Muscle of leg (tissue), 16 donors: ENCODE measurements around the gene LAMA1. TPM values are rescaled to one million over a fixed set of nuclear protein-coding genes. Genes with fewer than 3 reads are reported as not detected.

ENCODE experiments used
- DNase-seq: peaks from one replicate; pipeline ENCODE4 v3.0.0; 2013
- H3K27ac ChIP-seq: one replicate; pipeline ENCODE4 v1.5.1; 2013; ENCODE audit warnings: mild to moderate bottlenecking, low read length, control low read depth
- H3K27me3 ChIP-seq: one replicate; pipeline ENCODE4 v1.6.1; 2013; ENCODE audit warnings: low read length; ENCODE audit not compliant: control insufficient read depth, insufficient read depth
- H3K36me3 ChIP-seq: one replicate; pipeline ENCODE4 v1.6.1; 2013; ENCODE audit warnings: low read length; ENCODE audit not compliant: control insufficient read depth, insufficient read depth
- H3K4me1 ChIP-seq: one replicate; pipeline ENCODE4 v1.6.1; 2013; ENCODE audit warnings: low read length; ENCODE audit not compliant: control insufficient read depth, insufficient read depth
- H3K4me3 ChIP-seq: one replicate; pipeline ENCODE4 v1.5.1; 2013; ENCODE audit warnings: low read length, control low read depth
- H3K9me3 ChIP-seq: replicated peaks from 2 replicates; pipeline ENCODE4 v1.6.1; 2013; ENCODE audit warnings: low read depth, low read length; ENCODE audit not compliant: control insufficient read depth
- WGBS: methylation state at CpG from one replicate; pipeline ENCODE4 v1.1.5; 2013; ENCODE audit warnings: missing lambda C conversion rate; ENCODE audit not compliant: insufficient coverage; 5-methylcytosine and 5-hydroxymethylcytosine counted together
- long read RNA-seq, 11 donors: transcript quantifications; one replicate each; lab custom pipeline, GENCODE V29; 2026
- polyA plus RNA-seq, 8 donors: library from polyadenylated mRNA; unstranded; fragments of 120-200 nt; gene quantifications; one replicate each; pipeline versions ENCODE4 v1.2.1 to v1.2.3, GENCODE V29; 2013; ENCODE audit warnings: inconsistent platforms in 1 of 8, low replicate concordance in 1 of 8; ENCODE audit not compliant: insufficient read length in 8 of 8, insufficient read depth in 1 of 8
- total RNA-seq: library from RNA; stranded (reverse); fragments of 120-200 nt; gene quantifications from one replicate; pipeline ENCODE4 v1.2.4, GENCODE V29; 2013

Gene LAMA1
- total RNA-seq (6.4 TPM), polyA plus RNA-seq (10 to 100 TPM in 1 of 8 donors, 1 to 10 TPM in 7; 1.2 to 11.1 (median 3.3) TPM)
- long read RNA-seq, donor 1, partial matches to known transcripts: 0 of 1 reads
- long read RNA-seq, donor 1, other reads (novel, unspliced or antisense): 0 of 1 reads
- long read RNA-seq, donor 2: 0 reads
- long read RNA-seq, donor 3: 0 reads
- long read RNA-seq, donor 4: 0 reads
- long read RNA-seq, donor 5: 0 reads
- long read RNA-seq, donor 6: 0 reads
- long read RNA-seq, donor 7: 0 reads
- long read RNA-seq, donor 8: 0 reads
- long read RNA-seq, donor 9: 0 reads
- long read RNA-seq, donor 10: 0 reads
- long read RNA-seq, donor 11: 0 reads

- Histone ChIP-seq H3K27me3 (peaks cover 28% of the 10 kb centered on the region), H3K36me3 (no peaks in the 10 kb centered on the region), H3K9me3 (peaks cover 3% of the 10 kb centered on the region), H3K4me3 (peak within 1 kb of the TSS; percentile 45), H3K27ac (no peak within 1 kb of the TSS), H3K4me1 (peaks cover 10% of the 10 kb centered on the region)
- under 1% methylated on average over 64 of the region's 95 CpGs for WGBS
- DNase-seq: peak; percentile 57
Observed at GRCh38 chr18:7117390-7118355, at the start of gene LAMA1. TSS of gene LAMA1 (minus strand) at chr18:7117797. CDS start at chr18:7117720, 77 bp downstream.

- H3K27me3 ChIP-seq: no peaks in the 10 kb centered on the region
- H3K4me3 ChIP-seq: no peak overlapping the region
- H3K27ac ChIP-seq: no peak overlapping the region
- H3K36me3 ChIP-seq: no peaks in the 10 kb centered on the region
- H3K4me1 ChIP-seq: no peaks in the 10 kb centered on the region
- DNase-seq: no peak
- no peaks in the 10 kb centered on the region for H3K9me3 ChIP-seq
- 81% methylated on average over 9 of the region's 11 CpGs for WGBS
Observed at GRCh38 chr18:7165846-7166393, 48.3 kb upstream of the LAMA1 start.

- no peaks in the 10 kb centered on the region for H3K9me3 ChIP-seq
- H3K4me3 ChIP-seq: no peak overlapping the region
- H3K36me3 ChIP-seq: no peaks in the 10 kb centered on the region
- H3K27ac ChIP-seq: no peak overlapping the region
- no peaks in the 10 kb centered on the region for H3K27me3 ChIP-seq
- WGBS: 57% methylated on average over 5 of the region's 8 CpGs
- peak; percentile 28 for DNase-seq
- H3K4me1 ChIP-seq: no peaks in the 10 kb centered on the region
Observed at GRCh38 chr18:7164323-7165004, 46.9 kb upstream of the LAMA1 start.

GRCh38 chr18:7158216-7158615 is 40.6 kb upstream of the LAMA1 start:
- 75% methylated on average over 5 of the region's 10 CpGs for WGBS
- DNase-seq: no peak
- H3K4me1 ChIP-seq: no peaks in the 10 kb centered on the region
- no peak overlapping the region for H3K27ac ChIP-seq
- no peaks in the 10 kb centered on the region for H3K36me3 ChIP-seq
- H3K9me3 ChIP-seq: no peaks in the 10 kb centered on the region
- no peak overlapping the region for H3K4me3 ChIP-seq
- no peaks in the 10 kb centered on the region for H3K27me3 ChIP-seq

GRCh38 chr18:7157760-7158159 is 40.2 kb upstream of the LAMA1 start:
- no peak overlapping the region for H3K4me3 ChIP-seq
- H3K36me3 ChIP-seq: no peaks in the 10 kb centered on the region
- no peak for DNase-seq
- no peak overlapping the region for H3K27ac ChIP-seq
- H3K27me3 ChIP-seq: no peaks in the 10 kb centered on the region
- no peaks in the 10 kb centered on the region for H3K9me3 ChIP-seq
- no peaks in the 10 kb centered on the region for H3K4me1 ChIP-seq
- no CpG with 5 or more reads among the region's 3 CpGs for WGBS

DNA sequence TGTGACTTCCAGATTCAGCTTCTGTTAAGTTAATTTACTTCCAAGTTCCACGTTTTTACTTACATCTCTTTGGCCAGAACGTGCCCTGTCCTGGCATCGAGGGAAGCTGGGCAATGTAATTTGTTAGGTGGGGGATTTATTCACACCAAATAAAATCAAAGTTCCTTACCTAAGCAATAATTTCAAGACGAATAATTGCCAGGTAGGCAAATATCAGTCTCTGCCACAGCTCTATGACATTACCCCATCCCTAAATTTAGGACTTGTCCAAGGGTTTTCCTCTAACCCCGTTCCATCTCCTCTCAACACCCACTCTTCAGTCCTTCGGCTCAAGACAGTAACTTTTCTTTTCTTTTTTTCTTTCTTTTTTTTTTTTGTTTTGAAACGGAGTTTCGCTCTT is 38.3 kb upstream of the LAMA1 start:
- Histone ChIP-seq H3K4me3 (no peak overlapping the region), H3K27ac (no peak overlapping the region), H3K4me1 (no peaks in the 10 kb centered on the region), H3K9me3 (no peaks in the 10 kb centered on the region), H3K27me3 (no peaks in the 10 kb centered on the region), H3K36me3 (no peaks in the 10 kb centered on the region)
- no peak for DNase-seq
- WGBS: 75% methylated on average over 4 of the region's 8 CpGs

GRCh38 chr18:7155092-7155491 is 37.5 kb upstream of the LAMA1 start:
- Histone ChIP-seq H3K4me1 (no peaks in the 10 kb centered on the region), H3K4me3 (no peak overlapping the region), H3K36me3 (no peaks in the 10 kb centered on the region), H3K27ac (no peak overlapping the region), H3K27me3 (no peaks in the 10 kb centered on the region), H3K9me3 (no peaks in the 10 kb centered on the region)
- no peak for DNase-seq
- WGBS: 92% methylated on average over 2 of the region's 5 CpGs

- 43% methylated on average over 1 of the region's 1 CpG for WGBS
- no peaks in the 10 kb centered on the region for H3K4me1 ChIP-seq
- no peak overlapping the region for H3K4me3 ChIP-seq
- DNase-seq: peak; percentile 92
- H3K27ac ChIP-seq: no peak overlapping the region
- H3K27me3 ChIP-seq: no peaks in the 10 kb centered on the region
- H3K36me3 ChIP-seq: no peaks in the 10 kb centered on the region
- no peaks in the 10 kb centered on the region for H3K9me3 ChIP-seq
Observed at GRCh38 chr18:7152440-7152839, 34.8 kb upstream of the LAMA1 start.

DNA sequence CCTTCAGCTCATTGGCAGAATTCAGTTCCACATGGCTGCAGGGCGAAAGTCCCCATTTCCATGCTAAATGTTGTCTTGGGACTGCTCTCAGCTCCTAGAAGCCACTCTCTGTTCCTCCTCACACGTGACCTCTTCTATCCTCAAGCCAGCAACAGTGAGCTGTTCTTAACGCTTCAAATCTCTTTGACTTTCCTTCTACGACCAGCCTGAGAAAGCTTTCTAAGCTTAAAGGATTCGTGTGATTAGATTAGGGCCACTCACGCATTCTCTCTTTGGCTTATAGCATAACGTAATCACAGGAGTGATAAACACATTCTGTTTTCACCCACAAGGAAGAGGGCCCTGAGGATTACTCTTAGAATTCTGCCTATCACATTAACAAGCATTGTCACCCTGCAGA is 29.8 kb upstream of the LAMA1 start:
- no peaks in the 10 kb centered on the region for H3K4me1 ChIP-seq
- no peak overlapping the region for H3K27ac ChIP-seq
- no peak for DNase-seq
- 52% methylated on average over 3 of the region's 7 CpGs for WGBS
- H3K9me3 ChIP-seq: no peaks in the 10 kb centered on the region
- no peaks in the 10 kb centered on the region for H3K27me3 ChIP-seq
- H3K4me3 ChIP-seq: no peak overlapping the region
- H3K36me3 ChIP-seq: no peaks in the 10 kb centered on the region
